Keratinocyte (primary cell): Measurements from ENCODE around the gene ZSCAN1.

Experiments
- EZH2 ChIP-seq: IDR thresholded peaks from one replicate; pipeline ENCODE4 v1.6.1; 2012; ENCODE audit warnings: inconsistent platforms, mild to moderate bottlenecking, low read length, moderate library complexity
- TF ChIP-seq, protein P1 (sequence below), 3 experiments: IDR thresholded peaks in 1 of 3; conservative IDR thresholded peaks in 1 of 3; optimal IDR thresholded peaks in 1 of 3; 2 replicates in 2 of 3; 3 replicates in 1 of 3; pipeline versions ENCODE3 to v1.5.1; 2011; ENCODE audit warnings: low read length in 3 of 3, mild to moderate bottlenecking in 3 of 3, moderate library complexity in 2 of 3, control low read depth in 1 of 3, inconsistent platforms in 1 of 3; ENCODE audit not compliant: insufficient read depth in 2 of 3; ENCODE audit errors: extremely low read depth in 1 of 3

DNA sequence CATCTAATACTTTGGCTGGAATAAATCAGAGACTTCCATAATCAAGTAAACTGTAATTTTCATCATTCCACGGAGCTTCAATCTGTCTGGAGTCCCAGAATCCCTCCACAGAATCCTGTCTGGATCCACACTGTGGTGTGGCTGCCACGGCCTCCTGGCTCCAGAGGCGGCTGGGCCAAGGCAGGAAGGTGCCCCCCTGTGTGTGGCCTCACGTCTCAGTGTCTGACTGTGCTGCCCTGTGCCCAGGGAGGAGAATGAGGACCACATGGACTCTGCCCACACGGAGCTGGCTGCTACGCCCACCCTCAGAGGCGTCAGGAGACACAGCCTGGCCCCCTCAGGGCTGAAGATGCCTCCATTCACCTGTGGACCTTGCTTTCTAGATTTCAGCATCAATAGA lies 13.0 kb downstream of the ZSCAN1 start:
- TF ChIP-seq, protein P1, sequence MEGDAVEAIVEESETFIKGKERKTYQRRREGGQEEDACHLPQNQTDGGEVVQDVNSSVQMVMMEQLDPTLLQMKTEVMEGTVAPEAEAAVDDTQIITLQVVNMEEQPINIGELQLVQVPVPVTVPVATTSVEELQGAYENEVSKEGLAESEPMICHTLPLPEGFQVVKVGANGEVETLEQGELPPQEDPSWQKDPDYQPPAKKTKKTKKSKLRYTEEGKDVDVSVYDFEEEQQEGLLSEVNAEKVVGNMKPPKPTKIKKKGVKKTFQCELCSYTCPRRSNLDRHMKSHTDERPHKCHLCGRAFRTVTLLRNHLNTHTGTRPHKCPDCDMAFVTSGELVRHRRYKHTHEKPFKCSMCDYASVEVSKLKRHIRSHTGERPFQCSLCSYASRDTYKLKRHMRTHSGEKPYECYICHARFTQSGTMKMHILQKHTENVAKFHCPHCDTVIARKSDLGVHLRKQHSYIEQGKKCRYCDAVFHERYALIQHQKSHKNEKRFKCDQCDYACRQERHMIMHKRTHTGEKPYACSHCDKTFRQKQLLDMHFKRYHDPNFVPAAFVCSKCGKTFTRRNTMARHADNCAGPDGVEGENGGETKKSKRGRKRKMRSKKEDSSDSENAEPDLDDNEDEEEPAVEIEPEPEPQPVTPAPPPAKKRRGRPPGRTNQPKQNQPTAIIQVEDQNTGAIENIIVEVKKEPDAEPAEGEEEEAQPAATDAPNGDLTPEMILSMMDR (optimal IDR thresholded peaks at IDR 0.05 in 1 of 3, IDR thresholded peaks at IDR 0.05 in 1 of 3, conservative IDR thresholded peaks at IDR 0.05 in 1 of 3; ENCODE audit: extremely low read depth in 1 of 3, insufficient read depth in 2 of 3, low read length in 3 of 3), result no peak
- TF ChIP-seq EZH2, result no peak
